HL-60/S4 treated with phorbol 12-myristate 13-acetate at 8.2 ng/mL for 4 days and 3 days (cell line): ENCODE measurements around the gene GARS1.

Source experiments
- in situ Hi-C: fragments of 300-500 bp; cut with MboI; formaldehyde crosslinking; loops from 2 replicates; pipeline ENCODE4 v1.15.0; 2022; ENCODE audit warnings: low sequenced_read_pairs

GARS1 gene, protein sequence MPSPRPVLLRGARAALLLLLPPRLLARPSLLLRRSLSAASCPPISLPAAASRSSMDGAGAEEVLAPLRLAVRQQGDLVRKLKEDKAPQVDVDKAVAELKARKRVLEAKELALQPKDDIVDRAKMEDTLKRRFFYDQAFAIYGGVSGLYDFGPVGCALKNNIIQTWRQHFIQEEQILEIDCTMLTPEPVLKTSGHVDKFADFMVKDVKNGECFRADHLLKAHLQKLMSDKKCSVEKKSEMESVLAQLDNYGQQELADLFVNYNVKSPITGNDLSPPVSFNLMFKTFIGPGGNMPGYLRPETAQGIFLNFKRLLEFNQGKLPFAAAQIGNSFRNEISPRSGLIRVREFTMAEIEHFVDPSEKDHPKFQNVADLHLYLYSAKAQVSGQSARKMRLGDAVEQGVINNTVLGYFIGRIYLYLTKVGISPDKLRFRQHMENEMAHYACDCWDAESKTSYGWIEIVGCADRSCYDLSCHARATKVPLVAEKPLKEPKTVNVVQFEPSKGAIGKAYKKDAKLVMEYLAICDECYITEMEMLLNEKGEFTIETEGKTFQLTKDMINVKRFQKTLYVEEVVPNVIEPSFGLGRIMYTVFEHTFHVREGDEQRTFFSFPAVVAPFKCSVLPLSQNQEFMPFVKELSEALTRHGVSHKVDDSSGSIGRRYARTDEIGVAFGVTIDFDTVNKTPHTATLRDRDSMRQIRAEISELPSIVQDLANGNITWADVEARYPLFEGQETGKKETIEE

DNA sequence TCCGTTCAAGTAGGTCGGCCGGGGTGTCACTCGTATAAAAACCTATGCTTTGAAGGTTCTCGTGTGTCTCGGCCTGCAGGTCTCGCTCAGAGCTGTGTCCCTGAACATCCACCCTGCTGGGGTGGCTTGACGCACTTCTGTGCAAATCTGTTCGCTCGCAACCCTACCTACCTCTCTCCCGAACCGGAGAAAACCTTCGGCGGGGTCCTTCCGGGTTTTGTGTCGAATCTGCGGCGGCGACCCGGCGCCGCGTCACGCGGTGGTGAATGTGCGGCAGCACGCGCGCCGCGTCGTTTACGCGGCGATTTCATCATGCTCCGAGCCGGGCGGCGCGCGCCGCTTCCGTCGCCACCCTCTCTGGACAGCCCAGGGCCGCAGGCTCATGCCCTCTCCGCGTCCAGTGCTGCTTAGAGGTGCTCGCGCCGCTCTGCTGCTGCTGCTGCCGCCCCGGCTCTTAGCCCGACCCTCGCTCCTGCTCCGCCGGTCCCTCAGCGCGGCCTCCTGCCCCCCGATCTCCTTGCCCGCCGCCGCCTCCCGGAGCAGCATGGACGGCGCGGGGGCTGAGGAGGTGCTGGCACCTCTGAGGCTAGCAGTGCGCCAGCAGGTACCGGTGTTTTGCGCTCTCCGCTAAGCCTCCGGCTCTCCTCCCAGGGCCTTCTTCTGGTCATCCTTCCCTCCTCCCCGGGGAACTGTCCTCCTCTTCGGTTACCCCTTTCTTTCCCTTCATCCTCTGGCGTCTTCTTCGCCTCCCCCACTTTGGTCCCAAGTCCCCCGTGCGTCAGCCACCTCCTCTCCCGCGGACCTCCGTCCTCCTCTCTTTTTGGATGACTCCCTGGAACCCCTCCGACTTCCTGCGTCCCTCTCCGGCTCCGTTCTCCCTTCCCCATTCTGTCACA, at the start of gene GARS1:
Gene GARS1, plus strand, starts transcription at position 339 of the 896 bp plus-strand sequence. Its CDS starts 44 bp downstream, at position 383.
- in situ Hi-C loops = no loop called here

DNA sequence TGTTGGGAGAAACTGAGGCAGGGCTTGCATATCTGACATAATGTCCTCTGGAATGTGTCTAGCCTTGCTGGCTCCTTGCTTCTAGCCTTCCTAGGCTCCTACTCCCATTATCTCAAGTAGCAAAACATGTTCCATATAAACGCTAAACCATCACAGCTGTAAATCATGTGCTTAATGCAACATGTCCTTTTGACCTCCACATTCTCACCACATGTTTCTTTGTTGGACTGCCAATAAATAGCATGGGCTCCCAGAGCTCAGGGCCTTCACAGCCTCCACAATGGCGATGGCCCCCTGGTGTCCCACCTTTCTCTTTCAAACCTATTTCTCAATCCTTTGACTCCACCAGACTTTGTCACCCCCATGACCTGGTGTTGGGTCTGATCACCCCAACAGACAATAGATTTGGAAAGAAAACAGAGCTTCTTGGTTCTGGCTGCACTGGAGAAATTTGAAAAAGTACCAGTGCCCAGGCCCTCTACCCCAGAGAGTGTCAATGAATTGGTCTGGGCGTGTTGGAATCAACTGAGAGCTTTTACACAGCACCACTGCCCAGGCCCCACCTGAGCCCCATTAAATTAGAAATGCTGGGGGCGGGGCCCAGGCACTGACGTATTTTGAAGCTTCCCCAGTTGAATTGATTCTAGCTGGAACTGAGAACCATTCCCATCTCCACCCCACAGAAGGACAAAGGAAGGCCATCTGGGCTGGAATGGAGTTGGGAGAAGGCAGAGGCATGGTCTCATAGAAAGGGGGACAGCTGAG, 48.7 kb upstream of the GARS1 start:
- in situ Hi-C loops = no loop called here

DNA sequence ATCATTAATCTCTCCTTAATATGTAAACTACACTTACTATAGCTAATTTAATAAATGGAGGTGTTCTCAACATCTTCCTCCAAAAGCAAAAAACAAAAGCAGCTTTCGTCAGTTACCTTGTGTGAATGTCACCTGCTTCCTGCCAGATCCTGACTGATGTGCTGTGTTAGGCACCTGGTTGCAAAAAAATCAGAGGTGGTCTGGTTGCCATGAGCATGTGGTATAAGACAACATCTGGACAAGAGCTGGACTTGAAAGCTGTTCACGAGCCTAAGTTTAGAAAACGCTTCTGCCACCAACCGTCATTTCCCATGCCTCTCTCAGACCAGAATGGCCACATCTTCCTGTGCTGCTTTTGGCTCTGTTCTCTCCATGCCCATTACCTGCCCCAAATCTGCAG, 48.1 kb upstream of the GARS1 start:
- in situ Hi-C loops = no loop called here

DNA sequence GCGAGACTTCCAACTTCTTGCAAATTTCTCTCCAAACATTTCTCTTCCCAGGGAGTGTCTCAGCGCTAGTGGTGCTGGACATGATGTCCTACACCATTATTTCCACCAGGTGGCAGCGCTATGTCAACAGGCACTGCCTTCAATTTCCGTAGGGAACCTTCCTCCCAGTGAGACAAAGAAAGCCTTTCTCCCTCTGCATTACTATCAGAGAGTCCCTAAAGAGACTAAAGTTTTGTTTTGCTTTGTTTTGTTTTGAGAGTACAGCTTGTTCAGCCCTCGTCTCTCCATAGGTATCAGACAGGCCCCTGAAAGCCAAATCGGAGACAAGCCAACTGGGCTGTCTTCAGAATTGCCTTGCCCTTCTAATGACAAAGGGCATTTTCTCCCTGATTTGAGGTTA, 45.8 kb upstream of the GARS1 start:
- in situ Hi-C loops = no loop called here

DNA sequence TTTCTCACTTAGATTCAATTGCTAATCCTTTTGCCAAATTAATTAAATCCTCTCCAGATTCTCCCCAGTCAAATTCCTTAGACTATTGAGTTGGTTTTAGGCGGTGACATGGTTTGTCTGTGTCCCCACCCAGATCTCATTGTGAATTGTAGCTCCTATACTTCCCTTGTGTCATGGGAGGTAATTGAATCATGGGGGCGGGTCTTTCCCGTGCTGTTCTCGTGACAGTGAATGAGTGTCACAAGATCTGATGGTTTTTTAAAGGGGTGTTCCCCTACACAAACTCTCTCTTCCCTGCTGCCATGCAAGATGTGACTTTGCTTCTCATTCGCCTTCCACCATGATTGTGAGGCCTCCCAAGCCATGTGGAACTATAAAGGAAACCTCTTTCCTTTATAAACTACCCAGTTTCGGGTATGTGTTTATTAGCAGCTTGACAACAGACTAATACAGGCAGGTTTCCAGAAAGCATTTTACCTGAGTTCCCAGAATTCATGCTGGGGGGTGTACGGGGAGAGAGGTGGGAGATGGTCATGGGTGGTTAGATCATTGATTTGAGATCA, 44.7 kb upstream of the GARS1 start:
- in situ Hi-C loops = no loop called here

DNA sequence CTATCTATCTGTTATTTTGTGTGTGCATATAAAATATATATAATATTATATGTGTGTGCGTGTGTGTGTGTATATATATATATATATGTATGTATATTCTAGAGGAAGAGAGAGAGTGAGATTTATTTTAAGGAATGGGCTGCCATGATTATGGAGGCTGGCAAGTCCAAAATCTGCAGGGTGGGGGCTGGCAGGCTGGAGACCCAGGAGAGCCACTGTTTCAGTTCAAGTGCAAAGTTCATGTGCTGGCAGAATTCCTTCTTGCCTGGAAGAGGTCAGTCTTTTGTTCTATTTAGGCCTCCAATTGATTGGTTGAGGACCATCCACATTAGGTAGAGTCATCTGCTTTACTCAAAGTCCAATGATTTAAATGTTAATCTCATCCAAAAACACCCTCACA, 42.3 kb upstream of the GARS1 start:
- in situ Hi-C loops = no loop called here

DNA sequence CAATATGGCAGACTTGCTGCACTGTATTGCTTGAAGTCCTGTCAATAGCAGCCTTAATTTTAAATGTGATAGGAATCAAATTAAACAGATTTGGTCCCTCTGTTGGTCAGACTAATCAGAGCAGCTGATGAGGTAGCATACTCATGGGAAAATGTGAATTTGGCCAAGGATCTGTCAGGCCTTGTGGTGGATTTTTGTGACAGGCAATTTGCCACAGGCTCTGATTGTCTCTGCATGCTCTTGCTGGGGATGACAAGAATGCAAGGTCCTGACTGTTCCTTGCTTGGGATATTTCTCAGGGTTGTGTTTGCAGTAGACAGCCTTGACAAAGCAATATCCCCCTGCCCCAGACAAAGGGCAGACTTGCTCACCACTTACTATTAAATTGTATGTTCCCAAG, 41.5 kb upstream of the GARS1 start:
- in situ Hi-C loops = no loop called here

DNA sequence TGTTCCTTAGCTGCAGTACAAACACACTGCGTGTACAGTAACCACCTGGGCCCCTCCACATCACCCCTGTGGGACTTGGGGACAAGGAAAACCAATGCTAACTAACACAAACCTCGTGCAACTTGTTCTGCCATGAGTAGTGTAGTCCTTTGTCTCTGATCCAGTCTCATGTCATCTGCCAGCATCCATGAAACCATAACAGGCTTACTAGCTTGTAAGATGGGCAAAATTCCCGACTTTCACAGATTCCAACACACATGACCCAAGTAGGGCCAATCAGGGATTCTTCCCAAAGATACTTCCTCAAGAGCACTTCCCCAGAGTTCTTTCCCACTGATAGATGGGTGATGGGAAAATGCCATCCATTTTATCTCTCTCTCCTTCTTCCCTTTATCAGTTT, 41.1 kb upstream of the GARS1 start:
- in situ Hi-C loops = no loop called here

DNA sequence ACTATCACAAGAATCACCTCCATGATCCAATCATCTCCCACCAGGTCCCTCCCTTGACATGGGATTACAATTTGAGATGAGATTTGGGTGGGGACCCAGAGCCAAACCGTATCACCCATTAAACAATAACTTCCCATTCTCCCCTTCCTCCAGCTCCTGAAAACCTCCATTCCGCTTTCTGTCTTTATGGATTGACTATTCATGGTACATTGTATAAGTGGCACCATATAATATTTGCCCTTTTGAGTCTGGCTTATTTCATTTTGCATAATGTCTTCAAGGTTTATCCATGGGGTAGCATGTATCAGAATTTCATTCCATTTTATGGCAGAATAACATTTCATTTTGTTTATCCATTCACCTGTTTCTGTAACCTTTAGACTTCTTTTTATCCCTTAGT, 39.2 kb upstream of the GARS1 start:
- in situ Hi-C loops = no loop called here

DNA sequence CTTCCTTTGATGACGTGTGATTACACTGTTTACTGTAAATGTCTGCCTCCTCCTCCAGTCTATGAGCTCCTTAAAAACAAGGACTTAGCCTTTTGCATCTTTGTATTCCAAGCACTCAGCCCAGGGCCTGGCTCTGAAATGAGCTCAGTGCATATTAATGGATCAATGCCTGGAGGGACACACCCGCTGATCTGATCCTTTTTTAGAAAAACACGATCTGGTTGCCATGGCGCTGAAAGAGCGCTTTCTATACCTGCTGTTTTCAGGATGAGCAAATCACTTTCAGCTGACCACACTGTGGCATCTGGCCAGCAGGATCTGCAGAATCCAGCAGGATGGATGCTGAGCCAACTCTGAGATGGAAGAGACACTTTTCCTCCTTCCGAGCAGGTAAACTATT, 37.8 kb upstream of the GARS1 start:
- in situ Hi-C loops = no loop called here

DNA sequence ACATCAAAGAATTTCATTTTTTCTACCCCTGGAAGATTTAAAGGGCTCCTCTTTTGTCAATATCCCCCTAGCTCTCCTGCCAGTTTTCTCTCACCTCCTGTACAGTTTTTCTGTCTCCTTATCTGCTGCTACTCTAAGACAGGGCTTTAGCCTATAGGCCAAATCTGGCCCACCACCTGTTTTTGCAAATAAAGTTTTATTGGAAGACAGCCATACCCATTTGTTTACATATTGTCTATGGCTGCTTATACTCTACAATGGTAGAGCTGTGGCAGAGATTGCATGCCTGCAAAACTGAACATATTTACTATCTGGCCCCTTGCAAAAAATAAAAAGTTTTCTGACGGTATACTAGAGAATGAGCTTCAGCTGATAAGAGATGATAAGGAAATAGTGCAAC, 37.4 kb upstream of the GARS1 start:
- in situ Hi-C loops = no loop called here

DNA sequence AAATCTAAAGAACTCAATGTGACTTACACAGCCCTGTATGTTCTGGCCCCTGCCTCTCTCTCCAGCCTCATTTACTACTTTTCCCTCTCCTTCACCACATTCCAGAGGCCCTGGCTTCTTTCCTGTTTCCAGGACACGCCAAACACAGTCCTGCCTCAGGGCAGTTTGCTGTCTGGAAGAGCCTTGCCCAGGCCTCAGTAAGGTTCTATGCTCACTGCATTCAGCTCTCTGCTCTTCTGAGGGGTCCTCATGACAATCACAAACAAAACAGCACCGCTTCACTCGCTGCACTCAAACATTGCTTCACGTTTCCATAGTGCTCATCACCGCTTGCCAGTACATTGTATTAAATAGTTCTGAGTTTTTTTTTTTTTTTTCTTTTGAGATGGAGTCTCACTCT, 35.1 kb upstream of the GARS1 start:
- in situ Hi-C loops = no loop called here

DNA sequence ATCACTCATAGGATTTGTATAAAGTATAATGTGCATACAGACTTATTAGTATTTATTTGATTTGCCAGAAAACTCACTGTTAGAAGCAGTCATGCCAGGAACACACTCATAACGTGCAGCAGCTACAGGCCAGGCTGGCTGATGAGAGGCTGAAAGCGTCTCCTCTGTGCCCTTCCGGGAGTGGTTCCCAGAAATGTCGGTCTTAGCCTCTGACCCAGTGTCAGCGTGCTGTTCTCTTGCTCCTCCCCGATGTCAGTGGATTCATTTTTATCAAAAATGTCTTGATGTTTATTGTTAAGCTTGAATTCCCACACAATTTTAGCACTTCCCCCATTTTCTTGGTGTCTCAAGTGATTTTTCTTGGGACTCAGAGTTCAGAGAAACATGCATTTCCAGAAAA, 33.3 kb upstream of the GARS1 start:
- in situ Hi-C loops = no loop called here

DNA sequence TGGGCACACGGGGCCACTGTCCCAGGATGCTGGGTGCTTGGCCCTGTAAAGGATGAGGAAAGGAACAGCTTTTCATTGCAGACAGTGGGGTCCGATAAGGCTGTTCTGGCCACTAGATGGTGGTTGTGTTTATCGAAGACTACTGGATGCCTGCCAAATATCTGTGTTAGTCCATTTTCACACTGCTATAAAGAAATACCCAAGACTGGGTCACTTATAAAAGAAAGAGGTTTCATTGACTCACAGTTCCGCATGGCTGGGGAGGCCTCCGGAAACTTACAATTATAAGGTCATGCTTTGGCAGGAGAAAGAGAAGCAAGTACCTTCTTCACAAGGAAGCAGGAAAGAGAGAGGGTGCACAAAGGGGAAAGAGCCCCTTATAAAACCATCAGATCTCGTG, 32.2 kb upstream of the GARS1 start:
- in situ Hi-C loops = no loop called here

DNA sequence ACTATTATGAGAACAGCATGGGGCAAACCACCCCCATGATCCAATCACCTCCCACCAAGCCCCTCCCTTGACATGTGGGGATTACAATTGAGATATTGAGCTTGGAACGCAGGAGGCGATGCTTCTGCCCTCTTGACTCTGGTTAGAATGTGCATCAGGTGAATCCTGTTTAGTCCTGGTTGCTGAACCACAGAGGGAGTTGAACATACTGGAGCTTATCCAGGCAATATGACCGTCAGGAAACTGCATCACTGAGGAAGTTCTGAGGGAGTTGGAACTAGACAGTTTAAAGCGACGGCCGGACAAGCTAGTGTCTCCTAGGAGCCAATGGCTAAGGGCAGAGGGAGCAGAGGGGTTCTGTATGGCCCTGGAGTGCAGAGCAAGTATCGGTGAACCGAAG, 31.8 kb upstream of the GARS1 start:
- in situ Hi-C loops = no loop called here

DNA sequence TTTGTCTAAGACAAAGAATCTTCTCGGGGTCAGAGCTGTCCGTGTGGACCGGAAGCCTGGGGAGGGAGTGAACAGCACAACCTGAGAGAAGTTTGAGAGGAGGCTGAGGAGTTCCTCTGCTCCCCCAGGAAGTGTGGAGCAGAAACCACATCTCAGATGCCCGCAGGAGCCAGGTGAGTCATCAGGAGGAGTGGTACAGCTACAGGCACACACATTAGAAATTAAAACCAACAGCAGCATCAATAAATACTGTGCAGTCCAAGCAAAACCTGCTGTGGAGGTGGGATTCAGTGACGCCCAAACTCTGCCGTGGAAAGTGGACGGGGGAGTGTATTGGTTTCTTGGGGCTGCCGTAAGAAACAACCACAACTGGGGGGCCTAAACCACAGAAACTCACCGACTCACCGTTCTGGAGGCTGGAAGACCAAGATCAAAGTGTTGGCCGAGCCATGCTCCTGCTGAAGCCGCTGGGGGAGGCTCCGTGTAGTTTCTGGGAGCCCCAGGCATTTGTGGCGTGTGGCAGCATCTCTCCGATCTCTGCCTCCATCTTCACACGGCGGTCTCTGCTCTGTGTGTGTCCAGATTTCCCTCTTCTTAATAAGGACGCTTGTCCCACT, 31.2 kb upstream of the GARS1 start:
- in situ Hi-C loops = no loop called here

DNA sequence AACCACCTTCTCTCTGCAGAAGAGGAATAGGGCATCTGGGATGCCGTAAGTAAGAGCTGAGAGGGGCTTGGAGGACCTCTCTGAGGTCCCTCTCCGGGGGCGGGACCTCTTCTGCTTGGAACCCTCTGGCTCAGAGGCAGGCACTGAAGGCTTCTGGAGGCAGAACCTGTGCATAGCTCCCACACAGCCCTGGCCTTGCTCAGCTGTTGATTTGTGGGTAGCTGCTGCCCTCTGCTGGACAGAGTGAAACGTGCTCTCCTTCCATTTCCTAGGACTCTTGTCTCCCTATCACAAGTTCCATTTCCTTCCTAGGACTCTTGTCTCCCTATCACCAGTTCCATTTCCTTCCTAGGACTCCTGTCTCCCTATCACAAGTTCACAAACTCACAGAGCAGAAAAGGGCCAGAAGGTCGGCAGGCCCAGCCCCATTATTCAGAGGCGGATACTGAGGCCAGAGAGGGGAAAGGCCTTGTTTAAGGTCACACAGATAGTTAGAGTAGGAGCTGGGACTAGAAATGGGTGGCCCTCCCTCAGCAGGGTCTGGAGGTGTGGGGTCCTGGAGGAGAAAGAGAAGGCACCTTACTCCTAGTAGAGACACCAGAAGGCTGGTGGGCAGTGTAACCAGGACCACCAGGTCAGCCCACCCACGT, 30.3 kb upstream of the GARS1 start:
- in situ Hi-C loops = no loop called here

DNA sequence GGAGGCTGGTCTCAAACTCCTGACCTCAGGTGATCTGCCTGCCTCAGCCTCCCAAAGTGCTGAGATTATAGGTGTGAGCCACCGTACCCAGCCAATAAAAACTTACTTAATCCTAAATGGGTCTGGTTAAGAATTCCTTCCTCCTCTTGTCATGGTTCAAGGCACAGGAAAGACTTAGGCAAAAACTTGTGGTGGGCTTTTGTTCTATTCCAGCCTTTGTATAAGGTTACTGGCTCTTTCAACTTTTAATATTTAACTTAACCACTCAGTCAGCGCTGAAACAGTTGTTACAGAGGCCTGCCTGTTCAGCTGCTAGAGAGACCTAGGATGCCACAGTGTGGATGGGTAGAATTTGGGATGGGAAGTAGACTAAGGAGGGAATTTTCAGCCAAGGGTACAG, 28.1 kb upstream of the GARS1 start:
- in situ Hi-C loops = no loop called here

DNA sequence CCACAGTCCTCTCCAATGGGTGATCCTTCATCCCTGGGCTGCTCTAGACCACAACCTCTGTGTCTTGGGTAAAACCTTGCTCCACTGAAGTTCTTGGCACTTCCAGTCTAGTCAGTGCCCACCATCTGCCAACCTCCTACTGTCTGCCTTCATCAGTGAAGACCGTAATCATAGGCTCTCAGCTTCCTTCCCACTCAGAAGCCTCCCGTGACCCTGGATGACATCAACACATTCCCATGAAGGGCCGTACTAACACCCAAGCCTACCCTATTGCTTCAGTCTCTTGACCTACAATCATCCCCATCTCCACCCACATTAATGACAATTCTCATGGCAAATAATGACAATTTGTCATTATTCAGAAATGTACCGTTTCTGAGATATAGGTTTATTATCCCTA, 27.6 kb upstream of the GARS1 start:
- in situ Hi-C loops = no loop called here
